GM12872 (cell line): ENCODE measurements around the gene VAC14.
A peak's percentile ranks its signal among the peaks of the same experiment; 100 is the strongest.

Source experiments
- CTCF ChIP-seq: IDR thresholded peaks from 3 replicates; pipeline ENCODE4 v1.5.1; 2011; ENCODE audit warnings: low read depth, mild to moderate bottlenecking, low read length, moderate library complexity; ENCODE audit not compliant: insufficient read depth

Gene VAC14

GRCh38 chr16:70649300-70649699 is 151.7 kb downstream of the VAC14 start:
- no peak for TF ChIP-seq CTCF

- TF ChIP-seq CTCF = no peak
Observed at GRCh38 chr16:70648606-70649005, 152.4 kb downstream of the VAC14 start.

GRCh38 chr16:70647441-70648359 is 153.3 kb downstream of the VAC14 start:
- TF ChIP-seq CTCF = no peak

GRCh38 chr16:70646260-70647241 is 154.4 kb downstream of the VAC14 start, which contains the start of gene IL34:
Gene IL34, plus strand, starts transcription at chr16:70646559. Its CDS starts 389 bp downstream, at chr16:70646948.
- TF ChIP-seq CTCF = no peak

- 0 out of 3 replicates have a peak, but pooled peaks have one; percentile 10 for TF ChIP-seq CTCF
Observed at GRCh38 chr16:70644763-70645597, 156.0 kb downstream of the VAC14 start.

GRCh38 chr16:70642633-70643032 is 158.3 kb downstream of the VAC14 start:
- no peak for TF ChIP-seq CTCF
